Left kidney (tissue), 2 donors: ENCODE measurements around the gene BOD1L2. TPM values are rescaled to one million over a fixed set of nuclear protein-coding genes. Genes with fewer than 3 reads are reported as not detected.

Source experiments
- DNase-seq: peaks from one replicate; pipeline ENCODE4 v3.0.0-alpha.2; 2013
- polyA plus RNA-seq: library from polyadenylated mRNA; unstranded; fragments of 120-200 nt; gene quantifications from one replicate; pipeline ENCODE4 v1.2.1, GENCODE V29; 2013; ENCODE audit not compliant: insufficient read length

BOD1L2 gene
- polyA plus RNA-seq, 1 donor: not detected

GRCh38 chr18:57150081-57150480 lies 3.2 kb downstream of the BOD1L2 start:
- no peak for DNase-seq

- DNase-seq: no peak
Measured at GRCh38 chr18:57150828-57151227, 3.9 kb downstream of the BOD1L2 start.

GRCh38 chr18:57154191-57154830 lies 7.4 kb downstream of the BOD1L2 start:
- no peak for DNase-seq

GRCh38 chr18:57164401-57164800 lies 17.5 kb downstream of the BOD1L2 start:
- DNase-seq: no peak

GRCh38 chr18:57167617-57168308 lies 20.9 kb downstream of the BOD1L2 start:
- DNase-seq: no peak

- no peak for DNase-seq
Measured at GRCh38 chr18:57171026-57171425, 24.1 kb downstream of the BOD1L2 start.

GRCh38 chr18:57175532-57175931 lies 28.6 kb downstream of the BOD1L2 start:
- DNase-seq: no peak

- no peak for DNase-seq
Measured at GRCh38 chr18:57185434-57185833, 38.5 kb downstream of the BOD1L2 start.

GRCh38 chr18:57188851-57189557 lies 42.1 kb downstream of the BOD1L2 start:
- DNase-seq: no peak

- no peak for DNase-seq
Measured at GRCh38 chr18:57190026-57190425, 43.1 kb downstream of the BOD1L2 start.

GRCh38 chr18:57194070-57194469 lies 47.2 kb downstream of the BOD1L2 start:
- DNase-seq: no peak

GRCh38 chr18:57194622-57195021 lies 47.7 kb downstream of the BOD1L2 start:
- no peak for DNase-seq

GRCh38 chr18:57195341-57195740 lies 48.5 kb downstream of the BOD1L2 start:
- no peak for DNase-seq

GRCh38 chr18:57197261-57197660 lies 50.4 kb downstream of the BOD1L2 start:
- no peak for DNase-seq

GRCh38 chr18:57198073-57198472 lies 51.2 kb downstream of the BOD1L2 start:
- DNase-seq: no peak

Other genes with a start within 250 kb of the BOD1L2 start
- gene ST8SIA3, start 205.5 kb downstream of the BOD1L2 start, polyA plus RNA-seq: not detected